Mesendoderm (in vitro differentiated cells): Measurements from ENCODE around the gene RMDN3.
A peak's percentile ranks its signal among the peaks of the same experiment; 100 is the strongest.

ENCODE experiments used
- DNase-seq: peaks from one replicate; pipeline ENCODE4 v3.0.0; 2013
- H2AK5ac ChIP-seq: 2 replicates; pipeline ENCODE4 v1.6.1; 2013; ENCODE audit warnings: low read length, inconsistent platforms
- H2BK120ac ChIP-seq: 2 replicates; pipeline ENCODE4 v1.6.1; 2013; ENCODE audit warnings: low read depth, mild to moderate bottlenecking, low read length, moderate library complexity, mixed read lengths
- H2BK15ac ChIP-seq: replicated peaks from 2 replicates; pipeline ENCODE4 v1.6.1; 2013; ENCODE audit warnings: low read depth, mild to moderate bottlenecking, moderate library complexity
- H2BK5ac ChIP-seq: 2 replicates; pipeline ENCODE4 v1.6.1; 2013; ENCODE audit warnings: low read length, inconsistent platforms
- H3K18ac ChIP-seq: 2 replicates; pipeline ENCODE4 v1.6.1; 2013; ENCODE audit warnings: mild to moderate bottlenecking, low read length, mixed read lengths
- H3K23ac ChIP-seq: one replicate; pipeline ENCODE4 v1.6.1; 2013; ENCODE audit warnings: low read length
- H3K27ac ChIP-seq: 2 replicates; pipeline ENCODE4 v1.5.1; 2013; ENCODE audit warnings: low read depth, mild to moderate bottlenecking, inconsistent platforms, low read length, moderate library complexity
- H3K27me3 ChIP-seq: 2 replicates; pipeline ENCODE4 v1.6.1; 2013; ENCODE audit warnings: low read length, control low read depth, mild to moderate bottlenecking, inconsistent platforms; ENCODE audit not compliant: insufficient read depth, poor library complexity
- H3K36me3 ChIP-seq: 2 replicates; pipeline ENCODE4 v1.6.1; 2013; ENCODE audit warnings: low read length, inconsistent platforms; ENCODE audit not compliant: control insufficient read depth, insufficient read depth
- H3K4ac ChIP-seq: one replicate; pipeline ENCODE4 v1.6.1; 2013; ENCODE audit warnings: low read depth, mild to moderate bottlenecking, low read length, moderate library complexity
- H3K4me1 ChIP-seq: 2 replicates; pipeline ENCODE4 v1.6.1; 2013; ENCODE audit warnings: low read depth, low read length, inconsistent platforms; ENCODE audit not compliant: control insufficient read depth
- H3K4me2 ChIP-seq: 2 replicates; pipeline ENCODE4 v1.6.1; 2013; ENCODE audit warnings: low read length
- H3K4me3 ChIP-seq: 2 replicates; pipeline ENCODE4 v1.5.1; 2013; ENCODE audit warnings: mild to moderate bottlenecking, low read length
- H3K56ac ChIP-seq: one replicate; pipeline ENCODE4 v1.6.1; 2013; ENCODE audit warnings: low read length
- H3K79me1 ChIP-seq: 2 replicates; pipeline ENCODE4 v1.6.1; 2013; ENCODE audit warnings: low read length, inconsistent platforms
- H3K79me2 ChIP-seq: 2 replicates; pipeline ENCODE4 v1.6.1; 2013; ENCODE audit warnings: mild to moderate bottlenecking, low read length; ENCODE audit not compliant: control insufficient read depth, insufficient read depth
- H3K9ac ChIP-seq: 2 replicates; pipeline ENCODE4 v1.6.1; 2013; ENCODE audit warnings: low read length, inconsistent platforms
- H4K5ac ChIP-seq: one replicate; pipeline ENCODE4 v1.6.1; 2013; ENCODE audit warnings: low read length
- H4K8ac ChIP-seq: one replicate; pipeline ENCODE4 v1.6.1; 2013; ENCODE audit warnings: low read depth, mild to moderate bottlenecking, control low read depth, low read length, moderate library complexity
- WGBS: extraction: QIAGEN DNeasy Blood & Tissue Kit; methylation state at CpG from one replicate; pipeline ENCODE4 v1.1.7; 2013; ENCODE audit warnings: low lambda C conversion rate, missing lambda C conversion rate; ENCODE audit not compliant: insufficient coverage; ENCODE audit errors: extremely low coverage; 5-methylcytosine and 5-hydroxymethylcytosine counted together

RMDN3 gene

GRCh38 chr15:40756938-40757337 lies 1.9 kb upstream of the RMDN3 start:
- H2BK120ac ChIP-seq = no peak overlapping the region
- H3K27me3 ChIP-seq = no peaks in the 10 kb centered on the region
- H3K56ac ChIP-seq = no peak overlapping the region
- no peak overlapping the region for H2AK5ac ChIP-seq
- H3K18ac ChIP-seq = no peak overlapping the region
- H3K23ac ChIP-seq = no peak overlapping the region
- H3K4me2 ChIP-seq = no peak overlapping the region
- H3K27ac ChIP-seq = no peak overlapping the region
- no peak overlapping the region for H4K8ac ChIP-seq
- H4K5ac ChIP-seq = no peak overlapping the region
- peaks cover 5% of the 10 kb centered on the region for H3K79me1 ChIP-seq
- H3K36me3 ChIP-seq = no peaks in the 10 kb centered on the region
- H3K79me2 ChIP-seq = peaks cover 4% of the 10 kb centered on the region
- no peak overlapping the region for H3K9ac ChIP-seq
- peak; percentile 69 for DNase-seq
- H3K4me1 ChIP-seq = no peaks in the 10 kb centered on the region
- no peak overlapping the region for H2BK5ac ChIP-seq
- no peak overlapping the region for H3K4me3 ChIP-seq
- WGBS = no CpG with 5 or more reads among the region's 6 CpGs
- no peak overlapping the region for H3K4ac ChIP-seq
- no peak overlapping the region for H2BK15ac ChIP-seq

GRCh38 chr15:40755812-40756208 lies 756 bp upstream of the RMDN3 start:
- Histone ChIP-seq H2BK120ac (no peak overlapping the region), H3K23ac (no peak overlapping the region), H3K4me3 (no peak overlapping the region), H2BK15ac (no peak overlapping the region), H3K27me3 (no peaks in the 10 kb centered on the region), H3K56ac (peak overlapping the region; percentile 99), H3K9ac (peak overlapping the region; percentile 98), H3K79me1 (peaks cover 9% of the 10 kb centered on the region), H4K8ac (no peak overlapping the region), H3K79me2 (peaks cover 4% of the 10 kb centered on the region), H3K4ac (no peak overlapping the region), H2BK5ac (no peak overlapping the region), H3K27ac (no peak overlapping the region), H2AK5ac (no peak overlapping the region), H3K18ac (no peak overlapping the region), H4K5ac (no peak overlapping the region), H3K4me2 (no peak overlapping the region), H3K4me1 (no peaks in the 10 kb centered on the region), H3K36me3 (no peaks in the 10 kb centered on the region)
- DNase-seq = no peak
- no CpG with 5 or more reads among the region's 10 CpGs for WGBS

- H3K4ac ChIP-seq = no peak overlapping the region
Observed at GRCh38 chr15:40754574-40754882, 526 bp downstream of the RMDN3 start.

GRCh38 chr15:40751745-40752144 lies 3.3 kb downstream of the RMDN3 start:
- H3K27me3 ChIP-seq = no peaks in the 10 kb centered on the region
- H3K79me1 ChIP-seq = peaks cover 9% of the 10 kb centered on the region
- no peak overlapping the region for H2AK5ac ChIP-seq
- no peaks in the 10 kb centered on the region for H3K36me3 ChIP-seq
- H3K27ac ChIP-seq = no peak overlapping the region
- H3K79me2 ChIP-seq = peaks cover 4% of the 10 kb centered on the region
- DNase-seq = no peak
- H2BK5ac ChIP-seq = no peak overlapping the region
- WGBS = no CpG with 5 or more reads among the region's 12 CpGs
- no peak overlapping the region for H4K5ac ChIP-seq
- H4K8ac ChIP-seq = no peak overlapping the region
- no peak overlapping the region for H3K18ac ChIP-seq
- no peak overlapping the region for H3K9ac ChIP-seq
- H2BK15ac ChIP-seq = no peak overlapping the region
- no peaks in the 10 kb centered on the region for H3K4me1 ChIP-seq
- no peak overlapping the region for H3K56ac ChIP-seq
- H3K4me3 ChIP-seq = no peak overlapping the region
- H3K4me2 ChIP-seq = no peak overlapping the region
- H2BK120ac ChIP-seq = no peak overlapping the region
- no peak overlapping the region for H3K23ac ChIP-seq
- H3K4ac ChIP-seq = no peak overlapping the region

More at GRCh38 chr15:40754574-40754882, 526 bp downstream of the RMDN3 start:
- Histone ChIP-seq H3K56ac (peak overlapping the region; percentile 89), H3K4me3 (peak overlapping the region; percentile 95), H4K5ac (no peak overlapping the region), H3K23ac (no peak overlapping the region), H2BK5ac (no peak overlapping the region), H2BK15ac (no peak overlapping the region), H3K27me3 (no peaks in the 10 kb centered on the region), H3K4me1 (no peaks in the 10 kb centered on the region), H3K36me3 (no peaks in the 10 kb centered on the region), H3K79me2 (peaks cover 4% of the 10 kb centered on the region), H3K79me1 (peaks cover 9% of the 10 kb centered on the region), H2AK5ac (no peak overlapping the region), H3K4me2 (peak overlapping the region; percentile 79), H2BK120ac (no peak overlapping the region), H4K8ac (no peak overlapping the region), H3K18ac (no peak overlapping the region), H3K27ac (no peak overlapping the region), H3K9ac (peak overlapping the region; percentile 69)
- no peak for DNase-seq
- WGBS = no CpG with 5 or more reads among the region's 22 CpGs

- no peaks in the 10 kb centered on the region for H3K27me3 ChIP-seq
- H3K4me2 ChIP-seq = no peak overlapping the region
- no peak overlapping the region for H3K4ac ChIP-seq
- no peak overlapping the region for H2AK5ac ChIP-seq
- no peak overlapping the region for H2BK15ac ChIP-seq
- no peaks in the 10 kb centered on the region for H3K36me3 ChIP-seq
- H4K5ac ChIP-seq = no peak overlapping the region
- H3K56ac ChIP-seq = no peak overlapping the region
- peaks cover 4% of the 10 kb centered on the region for H3K79me2 ChIP-seq
- no peak overlapping the region for H3K9ac ChIP-seq
- H3K27ac ChIP-seq = no peak overlapping the region
- H2BK5ac ChIP-seq = no peak overlapping the region
- H3K18ac ChIP-seq = no peak overlapping the region
- H3K4me3 ChIP-seq = no peak overlapping the region
- H3K4me1 ChIP-seq = no peaks in the 10 kb centered on the region
- no peak overlapping the region for H2BK120ac ChIP-seq
- no CpG with 5 or more reads among the region's 4 CpGs for WGBS
- DNase-seq = no peak
- peaks cover 9% of the 10 kb centered on the region for H3K79me1 ChIP-seq
- H3K23ac ChIP-seq = no peak overlapping the region
- no peak overlapping the region for H4K8ac ChIP-seq
Observed at GRCh38 chr15:40750885-40751284, 4.2 kb downstream of the RMDN3 start.

- Histone ChIP-seq H3K79me1 (peaks cover 11% of the 10 kb centered on the region), H2BK5ac (no peak overlapping the region), H3K27ac (no peak overlapping the region), H3K4me2 (no peak overlapping the region), H3K4me1 (no peaks in the 10 kb centered on the region), H3K23ac (no peak overlapping the region), H3K36me3 (no peaks in the 10 kb centered on the region), H4K8ac (no peak overlapping the region), H3K27me3 (no peaks in the 10 kb centered on the region), H2AK5ac (no peak overlapping the region), H3K4ac (no peak overlapping the region), H4K5ac (no peak overlapping the region), H3K18ac (no peak overlapping the region), H2BK120ac (no peak overlapping the region), H3K79me2 (peaks cover 4% of the 10 kb centered on the region), H2BK15ac (no peak overlapping the region), H3K4me3 (no peak overlapping the region), H3K9ac (no peak overlapping the region), H3K56ac (no peak overlapping the region)
- no peak for DNase-seq
- WGBS = no CpG with 5 or more reads among the region's 4 CpGs
Observed at GRCh38 chr15:40749151-40749630, 5.9 kb downstream of the RMDN3 start.
